ENCODE results near the gene COG2.

The COG2 gene

GRCh38 chr1:230661976-230662375, 19.7 kb downstream of the COG2 start:
- Histone ChIP-seq H3K36me3 (ENCODE audit: control insufficient read depth in 2 of 2, insufficient read depth in 1 of 2, low read length in 2 of 2) (peaks cover 58 to 66% of the 10 kb centered on the region in 2 experiments), H3K4me1 (ENCODE audit: control insufficient read depth, insufficient read depth, low read length) (no peaks in the 10 kb centered on the region), H3K9me3 (ENCODE audit: control insufficient read depth, insufficient read depth, low read depth, low read length) (no peaks in the 10 kb centered on the region), H3K27ac (ENCODE audit: extremely low read depth, low read depth, low read length) (no peak overlapping the region), H3K4me3 (ENCODE audit: low read depth, low read length) (no peak overlapping the region)
- ChIA-PET CTCF (interaction anchor here (0.5 to 0.7 kb wide), 2 partner anchors 20 to 917 kb away, joined by 3 to 7 read pairs; no protein-coding TSS in a partner anchor), POLR2A (no interaction called here)
- TF ChIP-seq ZNF555 (tag by site-specific recombination; conservative IDR thresholded peaks at IDR 0.05): no peak
- TF ChIP-seq ZSCAN16 (tag by site-specific recombination; IDR thresholded peaks at IDR 0.05): peak; percentile 32; the same call in 1 of the 2 replicates

- CTCF ChIA-PET: interaction anchor here (0.6 to 1.2 kb wide), 3 partner anchors 19 to 434 kb away, joined by 3 to 4 read pairs (median 3); partner anchors contain the start of gene AGT
- H3K36me3 ChIP-seq (ENCODE audit: control insufficient read depth in 2 of 2, insufficient read depth in 1 of 2, low read length in 2 of 2): peaks cover 59 to 89% of the 10 kb centered on the region in 2 experiments
Observed at GRCh38 chr1:230668227-230668626, 25.9 kb downstream of the COG2 start.

GRCh38 chr1:230669543-230669942, 27.3 kb downstream of the COG2 start:
- peaks cover 53 to 91% of the 10 kb centered on the region in 2 experiments for H3K36me3 ChIP-seq (ENCODE audit: control insufficient read depth in 2 of 2, insufficient read depth in 1 of 2, low read length in 2 of 2)
- H3K4me3 ChIP-seq (ENCODE audit: low read depth, low read length): no peak overlapping the region
- H3K27ac ChIP-seq (ENCODE audit: extremely low read depth, low read depth, low read length): no peak overlapping the region
- no peaks in the 10 kb centered on the region for H3K9me3 ChIP-seq (ENCODE audit: control insufficient read depth, insufficient read depth, low read depth, low read length)
- CTCF ChIA-PET: interaction anchor here (0.7 to 1.0 kb wide), 2 partner anchors 53 to 66 kb away, joined by 3 read pairs; no protein-coding TSS in a partner anchor
- POLR2A ChIA-PET: no interaction called here
- no peaks in the 10 kb centered on the region for H3K4me1 ChIP-seq (ENCODE audit: control insufficient read depth, insufficient read depth, low read length)
- TF ChIP-seq ZSCAN18 (tag by site-specific recombination; IDR thresholded peaks at IDR 0.05) (no peak), YY1 (tag by site-specific recombination; IDR thresholded peaks at IDR 0.05) (no peak), ZNF404 (tag by site-specific recombination; IDR thresholded peaks at IDR 0.05) (no peak), PRDM6 (tag by site-specific recombination; IDR thresholded peaks at IDR 0.05) (no peak), ZNF10 (tag by site-specific recombination; IDR thresholded peaks at IDR 0.05) (no peak), ZNF792 (tag by site-specific recombination; IDR thresholded peaks at IDR 0.05) (no peak), KLF16 (tag by site-specific recombination; IDR thresholded peaks at IDR 0.05) (no peak), PRDM4 (tag by site-specific recombination; IDR thresholded peaks at IDR 0.05) (no peak), ZNF785 (tag by site-specific recombination; IDR thresholded peaks at IDR 0.05) (no peak), ZNF169 (tag by site-specific recombination; IDR thresholded peaks at IDR 0.05) (no peak), ZNF558 (tag by site-specific recombination; IDR thresholded peaks at IDR 0.05) (no peak), ZBTB20 (tag by site-specific recombination; IDR thresholded peaks at IDR 0.05) (no peak), FEZF1 (tag by site-specific recombination; IDR thresholded peaks at IDR 0.05) (no peak), ZNF266 (tag by site-specific recombination; IDR thresholded peaks at IDR 0.05; ENCODE audit: low read depth) (no peak)

More at GRCh38 chr1:230668227-230668626, 25.9 kb downstream of the COG2 start:
- no peak for TF ChIP-seq MYNN (tag by site-specific recombination; IDR thresholded peaks at IDR 0.05; ENCODE audit: borderline replicate concordance)
- TF ChIP-seq ZNF239 (tag by site-specific recombination; IDR thresholded peaks at IDR 0.05): no peak
- TF ChIP-seq ZNF202 (tag by site-specific recombination; IDR thresholded peaks at IDR 0.05; ENCODE audit: borderline replicate concordance): no peak
- TF ChIP-seq ZSCAN16 (tag by site-specific recombination; IDR thresholded peaks at IDR 0.05): no peak
- TF ChIP-seq ZNF19 (tag by site-specific recombination; IDR thresholded peaks at IDR 0.05; ENCODE audit: low read depth): no peak
- TF ChIP-seq ZNF426 (tag by site-specific recombination; IDR thresholded peaks at IDR 0.05): no peak
- TF ChIP-seq ZNF394 (tag by site-specific recombination; IDR thresholded peaks at IDR 0.05; ENCODE audit: borderline replicate concordance): no peak
- TF ChIP-seq ZNF140 (tag by site-specific recombination; IDR thresholded peaks at IDR 0.05): no peak
- TF ChIP-seq ZNF366 (tag by site-specific recombination; conservative IDR thresholded peaks at IDR 0.05): no peak
- no peak for TF ChIP-seq ZFP41 (tag by site-specific recombination; IDR thresholded peaks at IDR 0.05; ENCODE audit: borderline replicate concordance)
- TF ChIP-seq ZBTB8A (tag by site-specific recombination; IDR thresholded peaks at IDR 0.05): no peak
- TF ChIP-seq YY2 (tag by site-specific recombination; IDR thresholded peaks at IDR 0.05): no peak
- no peak for TF ChIP-seq ZNF174 (tag by site-specific recombination; IDR thresholded peaks at IDR 0.05)
- TF ChIP-seq ZNF175 (tag by site-specific recombination; IDR thresholded peaks at IDR 0.05): no peak
- no peak for TF ChIP-seq HIC1 (tag by site-specific recombination; IDR thresholded peaks at IDR 0.05)
- no peak for TF ChIP-seq ZNF785 (tag by site-specific recombination; IDR thresholded peaks at IDR 0.05)
- no peak for TF ChIP-seq ZNF548 (tag by site-specific recombination; IDR thresholded peaks at IDR 0.05)
- TF ChIP-seq ZNF530 (tag by site-specific recombination; IDR thresholded peaks at IDR 0.05; ENCODE audit: low read depth): no peak
- TF ChIP-seq ZNF223 (tag by site-specific recombination; IDR thresholded peaks at IDR 0.05): no peak
- no peak for TF ChIP-seq ZNF585B (tag by site-specific recombination; IDR thresholded peaks at IDR 0.05)
- POLR2A ChIA-PET: no interaction called here
- no peaks in the 10 kb centered on the region for H3K4me1 ChIP-seq (ENCODE audit: control insufficient read depth, insufficient read depth, low read length)
- no peak overlapping the region for H3K27ac ChIP-seq (ENCODE audit: extremely low read depth, low read depth, low read length)
- H3K9me3 ChIP-seq (ENCODE audit: control insufficient read depth, insufficient read depth, low read depth, low read length): no peaks in the 10 kb centered on the region
- H3K4me3 ChIP-seq (ENCODE audit: low read depth, low read length): no peak overlapping the region
